IPS DF 19.7 (cell line): ENCODE data around the gene CCDC138.
A peak's percentile ranks its signal among the peaks of the same experiment; 100 is the strongest.
"Not testable (repeated sequence)": the region's sequence is repeated elsewhere in the genome, so short reads cannot be mapped to it uniquely, and the experiment has no call there.

Experiments
- DNase-seq: peaks from one replicate; pipeline ENCODE4 v3.0.0-alpha.2; 2013; ENCODE audit warnings: low read depth, low spot score

The CCDC138 gene

GRCh38 chr2:108786354-108787215 lies at the start of gene CCDC138:
TSS of gene CCDC138 (plus strand) at chr2:108786771. CDS start at chr2:108786823, 52 bp downstream.
- DNase-seq, result peak; percentile 61

- not testable (repeated sequence) for DNase-seq
Observed at GRCh38 chr2:108757973-108758372, 28.6 kb upstream of the CCDC138 start.

GRCh38 chr2:108762618-108763017 lies 24.0 kb upstream of the CCDC138 start:
- not testable (repeated sequence) for DNase-seq

- DNase-seq, result not testable (repeated sequence)
Observed at GRCh38 chr2:108766671-108767070, 19.9 kb upstream of the CCDC138 start.

- not testable (repeated sequence) for DNase-seq
Observed at GRCh38 chr2:108767859-108768258, 18.7 kb upstream of the CCDC138 start.

GRCh38 chr2:108776475-108776874 lies 10.1 kb upstream of the CCDC138 start:
- DNase-seq, result no peak

- DNase-seq, result no peak
Observed at GRCh38 chr2:108778857-108779256, 7.7 kb upstream of the CCDC138 start.

- no peak for DNase-seq
Observed at GRCh38 chr2:108786008-108786353, 590 bp upstream of the CCDC138 start.

GRCh38 chr2:108787216-108787541 lies 608 bp downstream of the CCDC138 start:
- DNase-seq, result no peak

GRCh38 chr2:108803045-108803736 lies 16.6 kb downstream of the CCDC138 start:
- no peak for DNase-seq

GRCh38 chr2:108805032-108805431 lies 18.5 kb downstream of the CCDC138 start:
- no peak for DNase-seq

- DNase-seq, result no peak
Observed at GRCh38 chr2:108805782-108806181, 19.2 kb downstream of the CCDC138 start.

GRCh38 chr2:108806371-108807113 lies 20.0 kb downstream of the CCDC138 start:
- no peak for DNase-seq

GRCh38 chr2:108809936-108810335 lies 23.4 kb downstream of the CCDC138 start:
- DNase-seq, result no peak

- no peak for DNase-seq
Observed at GRCh38 chr2:108810993-108811957, 24.7 kb downstream of the CCDC138 start.

- DNase-seq, result no peak
Observed at GRCh38 chr2:108813732-108814131, 27.2 kb downstream of the CCDC138 start.

- DNase-seq, result no peak
Observed at GRCh38 chr2:108820482-108820881, 33.9 kb downstream of the CCDC138 start.

- DNase-seq, result no peak
Observed at GRCh38 chr2:108823286-108823685, 36.7 kb downstream of the CCDC138 start.

- no peak for DNase-seq
Observed at GRCh38 chr2:108824316-108825070, 37.9 kb downstream of the CCDC138 start.

- DNase-seq, result no peak
Observed at GRCh38 chr2:108825254-108825653, 38.7 kb downstream of the CCDC138 start.
